ENCODE data around the gene TUBB2A. TPM values are rescaled to one million over a fixed set of nuclear protein-coding genes. Genes with fewer than 3 reads are reported as not detected.

TUBB2A gene
- total and polyA plus RNA-seq, 2 of the 13 experiments (the other 11 are each of a cell fraction or from before 2014, with no cell fraction given) = 35.3 to 106 TPM

DNA sequence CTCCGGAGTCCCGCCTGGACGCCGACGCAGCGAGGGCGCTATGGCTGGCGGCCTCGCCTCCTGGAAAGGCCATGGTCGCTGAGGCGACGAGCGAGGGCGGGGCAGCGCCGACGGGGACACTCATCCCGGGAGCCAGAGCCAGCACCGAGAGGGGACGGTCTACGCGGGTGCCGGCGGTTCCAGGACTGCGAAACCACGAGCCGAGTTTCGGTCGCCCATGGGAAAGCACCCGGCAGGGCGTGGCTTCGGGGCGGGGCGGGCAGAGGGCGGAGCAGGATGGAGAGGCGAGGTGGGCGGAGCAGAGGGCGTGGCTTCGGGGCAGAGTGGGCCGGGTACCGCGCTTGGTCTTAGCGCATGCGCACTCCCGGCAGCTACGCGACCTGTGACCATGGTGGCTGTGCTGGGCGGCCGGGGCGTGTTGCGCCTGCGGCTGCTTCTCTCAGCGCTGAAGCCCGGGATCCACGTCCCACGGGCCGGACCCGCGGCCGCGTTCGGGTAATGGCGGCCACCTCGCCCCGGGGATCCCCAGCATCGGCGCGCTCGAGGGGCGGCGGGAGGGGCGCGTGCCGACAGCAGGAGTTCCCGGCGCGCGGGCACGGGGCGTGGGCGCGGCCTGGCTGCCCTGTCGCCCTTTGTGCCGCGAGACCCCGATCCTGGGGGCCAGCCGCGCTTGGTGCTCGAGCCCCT lies 38.8 kb downstream of the TUBB2A start, which contains the start of gene BPHL (continued):
- TF ChIP-seq, protein P1, sequence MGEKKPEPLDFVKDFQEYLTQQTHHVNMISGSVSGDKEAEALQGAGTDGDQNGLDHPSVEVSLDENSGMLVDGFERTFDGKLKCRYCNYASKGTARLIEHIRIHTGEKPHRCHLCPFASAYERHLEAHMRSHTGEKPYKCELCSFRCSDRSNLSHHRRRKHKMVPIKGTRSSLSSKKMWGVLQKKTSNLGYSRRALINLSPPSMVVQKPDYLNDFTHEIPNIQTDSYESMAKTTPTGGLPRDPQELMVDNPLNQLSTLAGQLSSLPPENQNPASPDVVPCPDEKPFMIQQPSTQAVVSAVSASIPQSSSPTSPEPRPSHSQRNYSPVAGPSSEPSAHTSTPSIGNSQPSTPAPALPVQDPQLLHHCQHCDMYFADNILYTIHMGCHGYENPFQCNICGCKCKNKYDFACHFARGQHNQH (CRISPR knock-in tag; IDR thresholded peaks at IDR 0.05) = peak; percentile 84
- no peak for TF ChIP-seq EZH2 (conservative IDR thresholded peaks at IDR 0.05; ENCODE audit: low read depth, low read length)
- TF ChIP-seq MYPOP (CRISPR knock-in tag; IDR thresholded peaks at IDR 0.05) = peak; percentile 82
- TF ChIP-seq REPIN1 (CRISPR knock-in tag; IDR thresholded peaks at IDR 0.05; ENCODE audit: borderline replicate concordance, low read depth) = peak; percentile 83; the same call in 1 of the 2 replicates
- no peak for TF ChIP-seq GTF2F1 (IDR thresholded peaks at IDR 0.05; ENCODE audit: low read length)
- TF ChIP-seq SALL1 (CRISPR knock-in tag; IDR thresholded peaks at IDR 0.05) = peak; percentile 92
- TF ChIP-seq, protein P2, sequence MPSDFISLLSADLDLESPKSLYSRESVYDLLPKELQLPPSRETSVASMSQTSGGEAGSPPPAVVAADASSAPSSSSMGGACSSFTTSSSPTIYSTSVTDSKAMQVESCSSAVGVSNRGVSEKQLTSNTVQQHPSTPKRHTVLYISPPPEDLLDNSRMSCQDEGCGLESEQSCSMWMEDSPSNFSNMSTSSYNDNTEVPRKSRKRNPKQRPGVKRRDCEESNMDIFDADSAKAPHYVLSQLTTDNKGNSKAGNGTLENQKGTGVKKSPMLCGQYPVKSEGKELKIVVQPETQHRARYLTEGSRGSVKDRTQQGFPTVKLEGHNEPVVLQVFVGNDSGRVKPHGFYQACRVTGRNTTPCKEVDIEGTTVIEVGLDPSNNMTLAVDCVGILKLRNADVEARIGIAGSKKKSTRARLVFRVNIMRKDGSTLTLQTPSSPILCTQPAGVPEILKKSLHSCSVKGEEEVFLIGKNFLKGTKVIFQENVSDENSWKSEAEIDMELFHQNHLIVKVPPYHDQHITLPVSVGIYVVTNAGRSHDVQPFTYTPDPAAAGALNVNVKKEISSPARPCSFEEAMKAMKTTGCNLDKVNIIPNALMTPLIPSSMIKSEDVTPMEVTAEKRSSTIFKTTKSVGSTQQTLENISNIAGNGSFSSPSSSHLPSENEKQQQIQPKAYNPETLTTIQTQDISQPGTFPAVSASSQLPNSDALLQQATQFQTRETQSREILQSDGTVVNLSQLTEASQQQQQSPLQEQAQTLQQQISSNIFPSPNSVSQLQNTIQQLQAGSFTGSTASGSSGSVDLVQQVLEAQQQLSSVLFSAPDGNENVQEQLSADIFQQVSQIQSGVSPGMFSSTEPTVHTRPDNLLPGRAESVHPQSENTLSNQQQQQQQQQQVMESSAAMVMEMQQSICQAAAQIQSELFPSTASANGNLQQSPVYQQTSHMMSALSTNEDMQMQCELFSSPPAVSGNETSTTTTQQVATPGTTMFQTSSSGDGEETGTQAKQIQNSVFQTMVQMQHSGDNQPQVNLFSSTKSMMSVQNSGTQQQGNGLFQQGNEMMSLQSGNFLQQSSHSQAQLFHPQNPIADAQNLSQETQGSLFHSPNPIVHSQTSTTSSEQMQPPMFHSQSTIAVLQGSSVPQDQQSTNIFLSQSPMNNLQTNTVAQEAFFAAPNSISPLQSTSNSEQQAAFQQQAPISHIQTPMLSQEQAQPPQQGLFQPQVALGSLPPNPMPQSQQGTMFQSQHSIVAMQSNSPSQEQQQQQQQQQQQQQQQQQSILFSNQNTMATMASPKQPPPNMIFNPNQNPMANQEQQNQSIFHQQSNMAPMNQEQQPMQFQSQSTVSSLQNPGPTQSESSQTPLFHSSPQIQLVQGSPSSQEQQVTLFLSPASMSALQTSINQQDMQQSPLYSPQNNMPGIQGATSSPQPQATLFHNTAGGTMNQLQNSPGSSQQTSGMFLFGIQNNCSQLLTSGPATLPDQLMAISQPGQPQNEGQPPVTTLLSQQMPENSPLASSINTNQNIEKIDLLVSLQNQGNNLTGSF (CRISPR knock-in tag; IDR thresholded peaks at IDR 0.05) = peak; percentile 24; the same call in 1 of the 2 replicates
- TF ChIP-seq PAF1 (CRISPR knock-in tag; IDR thresholded peaks at IDR 0.05) = no peak
- peak; percentile 96 for TF ChIP-seq ZNF749 (CRISPR knock-in tag; IDR thresholded peaks at IDR 0.05; ENCODE audit: borderline replicate concordance)
- no peak; the same call in 1 of the 2 replicates for TF ChIP-seq ZNF776 (CRISPR knock-in tag; IDR thresholded peaks at IDR 0.05)
- no peak for TF ChIP-seq PRDM4 (CRISPR knock-in tag; IDR thresholded peaks at IDR 0.05; ENCODE audit: borderline replicate concordance)
- peak; percentile 56; the same call in 1 of the 2 replicates for TF ChIP-seq RXRB (CRISPR knock-in tag; IDR thresholded peaks at IDR 0.05; ENCODE audit: borderline replicate concordance)
- TF ChIP-seq PRPF4 (IDR thresholded peaks at IDR 0.05; ENCODE audit: low read depth, low read length, poor library complexity, severe bottlenecking) = no peak
- TF ChIP-seq ZBTB21 (CRISPR knock-in tag; IDR thresholded peaks at IDR 0.05) = no peak
- TF ChIP-seq, protein P3, sequence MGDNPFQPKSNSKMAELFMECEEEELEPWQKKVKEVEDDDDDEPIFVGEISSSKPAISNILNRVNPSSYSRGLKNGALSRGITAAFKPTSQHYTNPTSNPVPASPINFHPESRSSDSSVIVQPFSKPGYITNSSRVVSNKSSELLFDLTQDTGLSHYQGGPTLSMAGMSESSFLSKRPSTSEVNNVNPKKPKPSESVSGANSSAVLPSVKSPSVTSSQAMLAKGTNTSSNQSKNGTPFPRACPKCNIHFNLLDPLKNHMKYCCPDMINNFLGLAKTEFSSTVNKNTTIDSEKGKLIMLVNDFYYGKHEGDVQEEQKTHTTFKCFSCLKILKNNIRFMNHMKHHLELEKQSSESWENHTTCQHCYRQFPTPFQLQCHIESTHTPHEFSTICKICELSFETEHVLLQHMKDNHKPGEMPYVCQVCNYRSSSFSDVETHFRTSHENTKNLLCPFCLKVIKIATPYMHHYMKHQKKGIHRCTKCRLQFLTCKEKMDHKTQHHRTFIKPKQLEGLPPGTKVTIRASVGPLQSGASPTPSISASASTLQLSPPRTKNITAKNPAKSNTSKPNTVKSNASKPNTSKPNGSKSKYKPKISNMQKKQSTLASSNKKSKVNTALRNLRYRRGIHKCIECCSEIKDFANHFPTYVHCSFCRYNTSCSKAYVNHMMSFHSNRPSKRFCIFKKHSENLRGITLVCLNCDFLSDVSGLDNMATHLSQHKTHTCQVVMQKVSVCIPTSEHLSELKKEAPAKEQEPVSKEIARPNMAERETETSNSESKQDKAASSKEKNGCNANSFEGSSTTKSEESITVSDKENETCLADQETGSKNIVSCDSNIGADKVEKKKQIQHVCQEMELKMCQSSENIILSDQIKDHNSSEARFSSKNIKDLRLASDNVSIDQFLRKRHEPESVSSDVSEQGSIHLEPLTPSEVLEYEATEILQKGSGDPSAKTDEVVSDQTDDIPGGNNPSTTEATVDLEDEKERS (CRISPR knock-in tag; IDR thresholded peaks at IDR 0.05) = peak; percentile 82; the same call in 1 of the 2 replicates

Measured in HepG2 (cell line).